Muscle of leg (tissue), 11 donors: ENCODE data around the gene MAT2A. TPM values are rescaled to one million over a fixed set of nuclear protein-coding genes. Genes with fewer than 3 reads are reported as not detected.
"Not testable (repeated sequence)": the region's sequence is repeated elsewhere in the genome, so short reads cannot be mapped to it uniquely, and the experiment has no call there.

Source experiments
- DNase-seq: peaks from one replicate; pipeline ENCODE4 v3.0.0; 2013
- H3K27ac ChIP-seq: one replicate; pipeline ENCODE4 v1.5.1; 2013; ENCODE audit warnings: mild to moderate bottlenecking, low read length, control low read depth
- H3K27me3 ChIP-seq: one replicate; pipeline ENCODE4 v1.6.1; 2013; ENCODE audit warnings: low read length; ENCODE audit not compliant: control insufficient read depth, insufficient read depth
- H3K36me3 ChIP-seq: one replicate; pipeline ENCODE4 v1.6.1; 2013; ENCODE audit warnings: low read length; ENCODE audit not compliant: control insufficient read depth, insufficient read depth
- H3K4me1 ChIP-seq: one replicate; pipeline ENCODE4 v1.6.1; 2013; ENCODE audit warnings: low read length; ENCODE audit not compliant: control insufficient read depth, insufficient read depth
- H3K4me3 ChIP-seq: one replicate; pipeline ENCODE4 v1.5.1; 2013; ENCODE audit warnings: low read length, control low read depth
- H3K9me3 ChIP-seq: replicated peaks from 2 replicates; pipeline ENCODE4 v1.6.1; 2013; ENCODE audit warnings: low read depth, low read length; ENCODE audit not compliant: control insufficient read depth
- WGBS: methylation state at CpG from one replicate; pipeline ENCODE4 v1.1.5; 2013; ENCODE audit warnings: missing lambda C conversion rate; ENCODE audit not compliant: insufficient coverage; 5-methylcytosine and 5-hydroxymethylcytosine counted together
- polyA plus RNA-seq, 8 donors: library from polyadenylated mRNA; unstranded; fragments of 120-200 nt; gene quantifications; one replicate each; pipeline versions ENCODE4 v1.2.1 to v1.2.3, GENCODE V29; 2013; ENCODE audit warnings: inconsistent platforms in 1 of 8, low replicate concordance in 1 of 8; ENCODE audit not compliant: insufficient read length in 8 of 8, insufficient read depth in 1 of 8
- total RNA-seq: library from RNA; stranded (reverse); fragments of 120-200 nt; gene quantifications from one replicate; pipeline ENCODE4 v1.2.4, GENCODE V29; 2013

Gene MAT2A
- total and polyA plus RNA-seq, 9 donors, result 71.5 to 240 (median 179) TPM

GRCh38 chr2:85584857-85585780 lies 46.2 kb downstream of the MAT2A start:
- Histone ChIP-seq H3K27me3 (no peaks in the 10 kb centered on the region), H3K27ac (peak overlapping the region; percentile 90), H3K36me3 (no peaks in the 10 kb centered on the region), H3K4me1 (peaks cover 43% of the 10 kb centered on the region), H3K9me3 (no peaks in the 10 kb centered on the region), H3K4me3 (peak overlapping the region; percentile 51)
- DNase-seq, result peak; percentile 54
- WGBS, result 55% methylated on average over 4 of the region's 9 CpGs

GRCh38 chr2:85585781-85586105 lies 46.8 kb downstream of the MAT2A start:
- no peak overlapping the region for H3K4me3 ChIP-seq
- no peaks in the 10 kb centered on the region for H3K9me3 ChIP-seq
- WGBS, result 86% methylated on average over 1 of the region's 1 CpG
- no peaks in the 10 kb centered on the region for H3K27me3 ChIP-seq
- peaks cover 44% of the 10 kb centered on the region for H3K4me1 ChIP-seq
- peak overlapping the region; percentile 90 for H3K27ac ChIP-seq
- H3K36me3 ChIP-seq, result no peaks in the 10 kb centered on the region
- no peak for DNase-seq

- Histone ChIP-seq H3K27me3 (no peaks in the 10 kb centered on the region), H3K9me3 (no peaks in the 10 kb centered on the region), H3K4me1 (peaks cover 56% of the 10 kb centered on the region), H3K36me3 (peaks cover 4% of the 10 kb centered on the region), H3K27ac (no peak overlapping the region), H3K4me3 (no peak overlapping the region)
- WGBS, result 43% methylated on average over 3 of the region's 4 CpGs
- DNase-seq, result no peak
Measured at GRCh38 chr2:85588236-85588635, 49.3 kb downstream of the MAT2A start.

DNA sequence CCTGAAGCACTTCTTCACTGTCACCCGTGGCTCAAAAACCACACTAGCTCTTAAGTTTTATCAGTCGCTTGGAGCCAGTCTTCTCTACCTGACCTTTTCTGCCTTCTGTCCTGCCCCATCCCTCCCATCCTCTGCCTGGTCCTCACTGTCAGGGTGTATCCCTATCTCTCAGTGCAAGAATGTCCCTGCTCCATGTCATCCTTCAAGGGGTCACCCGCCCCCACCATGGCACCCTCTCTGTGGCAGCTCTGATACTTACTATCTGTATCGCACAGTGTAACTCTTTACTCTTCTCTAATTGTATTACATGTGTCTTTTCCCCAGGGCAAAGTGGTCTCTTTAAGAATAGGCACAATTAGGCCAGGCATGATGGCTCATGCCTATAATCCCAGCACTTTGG lies 49.7 kb downstream of the MAT2A start:
- 78% methylated on average over 3 of the region's 4 CpGs for WGBS
- Histone ChIP-seq H3K4me3 (no peak overlapping the region), H3K27ac (no peak overlapping the region), H3K9me3 (no peaks in the 10 kb centered on the region), H3K4me1 (peaks cover 56% of the 10 kb centered on the region), H3K27me3 (no peaks in the 10 kb centered on the region), H3K36me3 (peaks cover 4% of the 10 kb centered on the region)
- no peak for DNase-seq

DNA sequence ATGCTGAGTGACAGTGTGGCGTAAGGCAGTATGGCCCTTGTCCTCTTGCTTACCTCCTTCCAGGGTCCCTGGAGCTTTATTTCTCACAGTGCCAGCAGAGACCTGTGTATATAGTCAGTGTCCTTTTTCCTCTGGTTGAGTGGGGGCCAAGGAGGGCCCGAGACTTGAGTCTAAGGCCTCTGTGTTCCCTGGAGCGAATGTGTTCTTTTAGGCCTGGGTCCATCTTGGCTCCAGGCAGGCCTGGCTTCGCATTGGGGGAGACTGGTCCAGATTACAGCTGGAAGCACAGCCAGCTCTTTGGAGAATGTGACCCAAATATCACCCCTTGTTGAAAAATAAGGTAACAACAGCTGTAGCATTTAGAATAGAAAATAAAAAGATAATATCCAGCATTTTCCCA lies 50.2 kb downstream of the MAT2A start:
- no peaks in the 10 kb centered on the region for H3K9me3 ChIP-seq
- peak; percentile 47 for DNase-seq
- no peak overlapping the region for H3K4me3 ChIP-seq
- H3K27ac ChIP-seq, result peak overlapping the region; percentile 62
- WGBS, result 71% methylated on average over 1 of the region's 4 CpGs
- H3K4me1 ChIP-seq, result peaks cover 55% of the 10 kb centered on the region
- H3K27me3 ChIP-seq, result no peaks in the 10 kb centered on the region
- peaks cover 4% of the 10 kb centered on the region for H3K36me3 ChIP-seq

- H3K36me3 ChIP-seq, result peaks cover 4% of the 10 kb centered on the region
- H3K4me1 ChIP-seq, result peaks cover 56% of the 10 kb centered on the region
- WGBS, result 70% methylated on average over 4 of the region's 7 CpGs
- peak; percentile 54 for DNase-seq
- no peaks in the 10 kb centered on the region for H3K27me3 ChIP-seq
- H3K4me3 ChIP-seq, result no peak overlapping the region
- peak overlapping the region; percentile 74 for H3K27ac ChIP-seq
- no peaks in the 10 kb centered on the region for H3K9me3 ChIP-seq
Measured at GRCh38 chr2:85589982-85590791, 51.2 kb downstream of the MAT2A start.

DNA sequence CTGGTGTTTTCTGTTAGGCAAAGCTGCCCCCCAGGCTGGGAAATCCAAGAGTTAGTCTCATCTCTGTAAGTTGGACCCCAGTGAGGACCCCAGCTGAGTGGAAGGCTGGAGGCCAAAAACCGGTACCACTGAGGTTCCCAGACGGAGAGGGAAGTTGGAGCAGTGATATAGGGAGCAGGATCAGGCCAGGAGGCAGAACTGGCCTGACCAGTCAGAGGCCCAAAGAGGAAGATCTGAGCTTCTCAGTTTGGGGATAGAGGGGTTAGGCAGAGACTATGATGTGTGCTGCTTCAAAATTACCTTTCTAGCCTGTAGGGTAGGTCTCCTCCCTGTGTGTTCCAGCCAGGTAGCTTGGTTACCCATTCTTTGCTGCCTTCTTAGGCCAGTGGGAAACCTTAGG lies 52.0 kb downstream of the MAT2A start:
- Histone ChIP-seq H3K4me1 (peaks cover 48% of the 10 kb centered on the region), H3K27ac (peak overlapping the region; percentile 74), H3K9me3 (no peaks in the 10 kb centered on the region), H3K36me3 (peaks cover 4% of the 10 kb centered on the region), H3K4me3 (no peak overlapping the region), H3K27me3 (no peaks in the 10 kb centered on the region)
- 73% methylated on average over 2 of the region's 2 CpGs for WGBS
- DNase-seq, result no peak

DNA sequence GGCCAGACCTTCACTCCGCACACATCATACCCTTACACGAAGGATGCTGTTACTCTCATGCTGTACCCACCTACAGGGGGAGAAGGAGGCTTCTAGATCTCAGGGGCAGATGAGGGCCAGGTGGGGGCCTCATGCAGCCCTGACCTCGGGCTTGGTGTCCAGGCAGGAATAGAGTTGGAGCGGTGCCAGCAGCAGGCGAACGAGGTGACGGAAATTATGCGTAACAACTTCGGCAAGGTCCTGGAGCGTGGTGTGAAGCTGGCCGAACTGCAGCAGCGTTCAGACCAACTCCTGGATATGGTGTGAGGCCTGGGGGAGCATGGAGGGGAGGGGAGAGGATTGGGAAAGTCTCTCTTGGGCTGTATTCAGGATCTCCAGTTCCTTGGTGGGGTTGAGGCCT lies 52.6 kb downstream of the MAT2A start:
- peaks cover 4% of the 10 kb centered on the region for H3K36me3 ChIP-seq
- H3K9me3 ChIP-seq, result no peaks in the 10 kb centered on the region
- DNase-seq, result no peak
- H3K4me1 ChIP-seq, result peaks cover 46% of the 10 kb centered on the region
- H3K27ac ChIP-seq, result peak overlapping the region; percentile 29
- WGBS, result 76% methylated on average over 10 of the region's 12 CpGs
- no peak overlapping the region for H3K4me3 ChIP-seq
- no peaks in the 10 kb centered on the region for H3K27me3 ChIP-seq

GRCh38 chr2:85592299-85592698 lies 53.3 kb downstream of the MAT2A start:
- not testable (repeated sequence) for DNase-seq, H3K27me3 ChIP-seq, H3K4me3 ChIP-seq, H3K27ac ChIP-seq, H3K9me3 ChIP-seq
- H3K4me1 ChIP-seq, result peaks cover 51% of the 10 kb centered on the region
- 86% methylated on average over 1 of the region's 9 CpGs for WGBS
- H3K36me3 ChIP-seq, result peaks cover 11% of the 10 kb centered on the region

- Histone ChIP-seq H3K36me3 (peaks cover 16% of the 10 kb centered on the region), H3K9me3 (no peaks in the 10 kb centered on the region), H3K4me1 (peaks cover 50% of the 10 kb centered on the region), H3K4me3 (no peak overlapping the region), H3K27me3 (no peaks in the 10 kb centered on the region), H3K27ac (no peak overlapping the region)
- WGBS, result 59% methylated on average over 3 of the region's 3 CpGs
- peak; percentile 3 for DNase-seq
Measured at GRCh38 chr2:85593023-85593422, 54.1 kb downstream of the MAT2A start.
